22Rv1 (cell line): ENCODE results near the gene PLXNB2.

Experiments
- CTCF ChIP-seq: fragments of 450-650 bp; IDR thresholded peaks from 2 replicates; pipeline ENCODE4 v1.5.1; 2017; ENCODE audit warnings: mild to moderate bottlenecking
- ZFX ChIP-seq: fragments of 450-650 bp; IDR thresholded peaks from 2 replicates; pipeline ENCODE4 v1.6.1; 2017; ENCODE audit warnings: antibody characterized with exemption, borderline replicate concordance

- TF ChIP-seq CTCF (no peak), ZFX (no peak)
Measured at GRCh38 chr22:50303515-50303847, 4.0 kb downstream of the PLXNB2 start.
